GM19324 (cell line): Measurements from ENCODE around the gene DLX6.

Experiments
- ATAC-seq: cut with Tn5 transposase; IDR thresholded peaks from one replicate; pipeline ENCODE4 v1.9.1; 2021; ENCODE audit warnings: mild to moderate bottlenecking, moderate library complexity; ENCODE audit not compliant: unreplicated experiment, low FRiP score

The DLX6 gene

GRCh38 chr7:96995406-96996110 lies 9.8 kb upstream of the DLX6 start:
- ATAC-seq = no peak

- no peak for ATAC-seq
Observed at GRCh38 chr7:96996111-96996957, 9.0 kb upstream of the DLX6 start.

GRCh38 chr7:96996958-96997511 lies 8.3 kb upstream of the DLX6 start:
- no peak for ATAC-seq

DNA sequence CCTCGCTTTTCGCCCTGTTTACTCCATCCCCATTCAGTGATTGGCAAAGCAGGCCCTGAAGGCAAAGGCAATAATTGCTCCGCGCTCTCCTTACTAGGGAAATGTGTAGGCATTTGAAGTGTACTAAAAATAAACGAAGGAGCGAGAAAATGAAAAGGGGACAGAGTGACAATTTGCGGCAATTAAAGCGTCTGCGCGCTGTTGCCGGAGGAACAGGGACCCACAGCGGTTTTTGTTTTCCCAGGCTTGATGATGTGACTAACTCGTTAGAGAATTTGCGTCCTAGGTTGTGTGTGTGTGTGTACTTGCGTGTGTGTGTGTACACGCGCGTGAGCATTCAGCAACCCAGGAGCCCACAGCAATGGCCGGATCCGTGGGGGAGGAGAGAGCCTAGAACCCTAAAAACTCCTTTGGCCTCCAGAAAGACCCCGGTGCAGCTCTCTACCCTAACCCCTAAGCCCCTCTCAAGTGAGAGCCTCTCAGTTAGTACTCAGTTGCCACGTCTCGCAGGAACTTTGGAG lies 7.8 kb upstream of the DLX6 start:
- ATAC-seq = no peak

- no peak for ATAC-seq
Observed at GRCh38 chr7:96998333-96998732, 7.0 kb upstream of the DLX6 start.

DNA sequence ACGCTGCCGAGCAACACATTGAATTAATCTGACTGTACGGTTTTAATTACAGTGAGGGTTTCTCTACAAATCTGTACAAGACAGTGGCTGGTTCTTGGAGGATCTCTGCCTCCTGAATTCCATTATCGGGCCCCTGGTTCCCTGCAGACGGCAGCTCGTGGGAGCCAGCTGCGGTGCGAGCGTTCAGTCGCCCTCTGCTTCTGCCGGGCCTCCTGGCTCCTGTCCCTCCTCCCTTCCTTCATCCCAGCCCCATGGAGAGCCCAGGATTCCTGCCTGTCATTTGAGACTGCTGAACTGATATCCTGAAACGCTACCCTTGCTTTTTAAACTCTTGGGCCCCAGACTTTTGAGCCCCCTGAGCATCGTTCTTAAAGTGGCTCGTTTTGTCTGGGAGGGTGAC lies 6.6 kb upstream of the DLX6 start:
- no peak for ATAC-seq

- ATAC-seq = no peak
Observed at GRCh38 chr7:97001221-97001620, 4.1 kb upstream of the DLX6 start.

GRCh38 chr7:97001656-97002554 lies 3.4 kb upstream of the DLX6 start:
- ATAC-seq = no peak

DNA sequence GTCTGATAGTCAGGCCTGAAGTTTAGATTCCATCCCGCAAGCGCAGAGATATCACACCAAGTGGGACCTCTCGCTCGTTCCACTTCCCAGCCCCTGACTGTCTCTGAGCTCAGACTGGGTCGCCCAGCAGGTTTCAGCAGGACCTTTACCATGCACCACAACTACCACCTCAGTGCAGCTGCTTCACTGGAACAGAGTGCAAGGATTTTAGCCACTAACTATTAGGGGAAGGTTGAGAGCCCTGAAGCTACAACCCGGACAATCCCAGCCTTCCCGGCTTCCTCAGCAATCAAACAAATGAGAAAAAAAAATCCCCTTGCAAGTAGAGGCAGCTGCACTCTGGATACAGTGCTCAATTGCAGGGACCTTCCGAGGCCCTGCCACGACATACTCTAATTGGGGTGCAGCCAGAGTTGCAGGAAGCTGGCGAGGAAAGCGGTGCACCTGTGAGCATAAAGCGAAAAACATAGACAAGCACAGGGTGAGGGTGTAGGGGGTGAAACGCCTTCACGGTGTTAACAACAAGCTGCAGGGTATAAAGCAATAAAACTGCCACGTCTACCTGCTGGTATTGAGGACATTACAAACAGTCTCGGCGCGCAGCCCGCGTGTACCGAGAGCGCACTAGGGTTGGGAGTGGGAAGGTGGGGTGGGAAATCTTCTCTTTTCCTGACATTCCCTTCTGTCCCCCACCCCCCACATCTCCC lies 2.6 kb upstream of the DLX6 start:
- no peak for ATAC-seq

GRCh38 chr7:97003262-97004246 lies 1.8 kb upstream of the DLX6 start:
- ATAC-seq = no peak

DNA sequence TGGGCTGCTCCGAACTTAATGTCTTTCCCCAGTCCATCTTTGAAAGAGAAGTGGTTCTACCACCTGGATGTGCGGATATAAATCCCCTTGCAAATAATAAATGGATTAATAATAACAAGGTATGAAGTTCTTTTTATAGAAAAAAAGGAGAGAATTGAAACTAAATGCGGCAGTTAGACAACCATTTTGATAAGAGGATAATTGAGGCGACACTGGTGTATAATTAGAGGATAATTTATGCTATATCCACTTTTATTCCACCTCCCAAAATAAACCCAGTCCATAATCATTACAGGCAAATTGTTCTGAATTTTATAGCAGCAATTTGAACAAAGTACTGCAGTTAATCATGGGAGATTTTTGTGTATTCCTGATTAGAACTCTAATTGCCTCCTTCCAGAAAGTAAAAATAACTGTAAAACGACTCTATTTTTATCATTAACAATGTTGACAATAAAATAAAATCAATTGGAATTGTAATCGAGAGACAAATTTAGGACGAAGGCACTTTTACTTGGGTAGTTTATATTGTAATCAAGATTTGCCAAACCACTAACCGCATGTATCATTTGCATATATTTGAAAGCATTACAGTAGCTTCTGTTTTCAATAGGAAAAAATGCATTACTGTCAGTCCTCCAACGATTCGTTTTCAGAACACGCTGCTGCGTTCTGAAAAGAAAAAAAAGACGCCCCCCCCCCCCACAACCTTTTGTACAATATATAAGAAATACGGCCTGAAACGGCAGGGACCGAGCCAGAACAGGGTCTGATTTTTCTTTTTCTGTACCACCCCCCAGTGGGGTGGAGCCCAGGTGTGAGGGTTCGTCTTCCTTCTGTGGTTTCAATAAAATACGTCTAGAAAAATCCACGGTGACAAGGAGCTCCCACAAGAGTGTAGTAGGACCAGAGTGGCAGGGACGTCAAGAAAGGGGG lies 838 bp upstream of the DLX6 start:
- ATAC-seq = no peak

- ATAC-seq = no peak
Observed at GRCh38 chr7:97006055-97006815, 882 bp downstream of the DLX6 start.

DNA sequence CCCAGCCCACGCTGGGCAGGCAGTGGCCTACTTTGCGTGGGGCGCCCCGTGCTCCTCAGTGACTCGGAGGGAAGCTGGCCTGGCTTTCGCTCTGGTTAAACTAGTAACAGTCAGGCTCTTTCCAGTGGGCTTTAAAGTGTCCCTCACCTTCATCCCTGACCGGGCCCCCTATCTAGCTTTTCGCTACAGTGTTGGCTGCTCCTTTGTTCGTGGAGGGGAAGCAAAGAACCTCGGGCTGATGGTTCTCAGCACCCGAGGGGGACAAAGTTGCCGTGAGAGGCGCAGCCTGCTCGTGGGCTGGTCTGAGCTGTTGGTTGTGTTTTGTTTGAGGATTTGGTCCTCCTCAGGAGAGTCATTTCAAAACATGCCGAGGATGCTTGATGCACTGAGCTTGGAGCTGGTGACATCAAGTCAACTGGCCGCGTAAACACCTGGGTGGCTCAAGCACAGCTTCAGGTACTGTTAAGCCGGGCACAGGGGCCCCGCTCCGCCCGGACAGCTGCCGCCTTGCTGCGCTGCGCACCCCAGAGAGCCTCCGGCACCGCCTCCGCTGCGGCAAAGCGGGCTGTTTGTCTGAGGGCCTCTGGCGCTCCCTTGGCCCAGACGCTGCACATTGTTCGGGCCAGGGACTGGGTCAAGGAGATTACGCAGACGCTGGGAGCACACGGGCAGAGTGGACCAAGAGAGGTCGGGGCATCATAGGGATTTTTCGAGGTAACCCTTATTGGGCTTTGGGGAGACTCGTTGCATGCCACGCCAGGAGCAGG lies 1.6 kb downstream of the DLX6 start:
- no peak for ATAC-seq

DNA sequence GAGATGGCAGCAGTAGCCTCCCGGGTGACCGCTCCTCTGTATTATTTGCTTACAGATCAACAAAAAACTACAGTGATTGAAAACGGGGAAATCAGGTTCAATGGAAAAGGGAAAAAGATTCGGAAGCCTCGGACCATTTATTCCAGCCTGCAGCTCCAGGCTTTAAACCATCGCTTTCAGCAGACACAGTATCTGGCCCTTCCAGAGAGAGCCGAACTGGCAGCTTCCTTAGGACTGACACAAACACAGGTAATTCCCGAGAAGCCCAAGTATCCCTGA lies 2.2 kb downstream of the DLX6 start:
- no peak for ATAC-seq

GRCh38 chr7:97008275-97008917 lies 3.0 kb downstream of the DLX6 start:
- no peak for ATAC-seq
